RPMI7951 (cell line): ENCODE data around the gene NCAM1. TPM values are rescaled to one million over a fixed set of nuclear protein-coding genes. Genes with fewer than 3 reads are reported as not detected.

Experiments used
- DNase-seq: peaks from one replicate; pipeline ENCODE4 v3.0.0-alpha.2; 2012; ENCODE audit warnings: low read depth
- total RNA-seq: library from RNA; depleted of rRNA; stranded (reverse); fragments of >200 nt; shearing (Covaris generic); gene quantifications from 2 replicates; pipeline ENCODE4 v1.2.3, GENCODE V29; 2014

Gene NCAM1
- total RNA-seq, 1 experiment from 2014 or later: 75.7 TPM

- no peak for DNase-seq
These were observed 347.4 kb downstream of the NCAM1 start for GRCh38 chr11:113308601-113309000.

GRCh38 chr11:113311536-113311935, 350.3 kb downstream of the NCAM1 start:
- peak; percentile 75 for DNase-seq

GRCh38 chr11:113313601-113314000, 352.4 kb downstream of the NCAM1 start:
- peak; percentile 79 for DNase-seq

- DNase-seq: no peak
These were observed 352.8 kb downstream of the NCAM1 start for GRCh38 chr11:113314065-113314388.

GRCh38 chr11:113314389-113315301, 353.4 kb downstream of the NCAM1 start, which contains the start of gene TTC12:
Gene TTC12 (plus strand): TSS chr11:113314583. CDS start chr11:113316258, 1,675 bp downstream.
- peak; percentile 92 for DNase-seq

GRCh38 chr11:113315811-113316210, 354.6 kb downstream of the NCAM1 start:
- DNase-seq: no peak

GRCh38 chr11:113316256-113316655, 355.0 kb downstream of the NCAM1 start:
- no peak for DNase-seq

- DNase-seq: no peak
These were observed 356.1 kb downstream of the NCAM1 start for GRCh38 chr11:113317339-113317738.

GRCh38 chr11:113319085-113319484, 357.9 kb downstream of the NCAM1 start:
- no peak for DNase-seq

GRCh38 chr11:113322158-113322557, 360.9 kb downstream of the NCAM1 start:
- no peak for DNase-seq

- DNase-seq: no peak
These were observed 363.0 kb downstream of the NCAM1 start for GRCh38 chr11:113324250-113324649.
